SK-N-SH (cell line): ENCODE data around the gene BBX. TPM values are rescaled to one million over a fixed set of nuclear protein-coding genes. Genes with fewer than 3 reads are reported as not detected.

Source experiments
- CTCF ChIA-PET: fragments of 300-600, 350-600 bp; formaldehyde crosslinking; extraction: SDS; loops from one replicate; lab custom pipeline; 2021; lab: Yijun Ruan, JAX
- POLR2A ChIA-PET: fragments of 350-600 bp; sonication (Branson Sonifier 250); formaldehyde crosslinking; extraction: SDS; loops from one replicate; lab custom pipeline; 2020; ENCODE audit warnings: antibody characterized with exemption, inconsistent platforms; lab: Yijun Ruan, JAX
- DNase-seq: peaks from one replicate; pipeline ENCODE4 v3.0.0; 2012
- H2AFZ ChIP-seq: fragments of 200-600 bp; sonication (generic); 2 replicates; pipeline ENCODE4 v1.8.1; 2016; ENCODE audit warnings: antibody characterized with exemption, mild to moderate bottlenecking, low read depth
- H3F3A ChIP-seq: fragments of 200-600 bp; sonication (generic); replicated peaks from 2 replicates; pipeline ENCODE3; 2016; ENCODE audit warnings: antibody characterized with exemption, mild to moderate bottlenecking; ENCODE audit not compliant: insufficient read depth
- H3K27ac ChIP-seq, 2 experiments: fragments of 200-500 bp in 1 of 2; fragments of 200-600 bp in 1 of 2; sonication (Bioruptor generic) in 1 of 2; sonication (generic), shearing (Covaris generic) in 1 of 2; 2 replicates each; pipeline versions ENCODE4 v1.5.1 to v1.6.1; 2014 to 2016; ENCODE audit warnings: low read depth in 2 of 2, inconsistent platforms in 1 of 2, low read length in 1 of 2, mild to moderate bottlenecking in 1 of 2, mixed read lengths in 1 of 2
- H3K27me3 ChIP-seq: fragments of 200-600 bp; sonication (generic), shearing (Covaris generic); 2 replicates; pipeline ENCODE4 v1.6.1; 2016; ENCODE audit warnings: mixed run types; ENCODE audit not compliant: insufficient read depth
- H3K36me3 ChIP-seq, 2 experiments: fragments of 200-500 bp in 1 of 2; fragments of 200-600 bp in 1 of 2; sonication (Bioruptor generic) in 1 of 2; sonication (generic) in 1 of 2; replicated peaks in 1 of 2; 2 replicates each; pipeline versions ENCODE3 to v1.5.1; 2014 to 2016; ENCODE audit warnings: low read length in 1 of 2, mild to moderate bottlenecking in 1 of 2; ENCODE audit not compliant: insufficient read depth in 2 of 2, control insufficient read depth in 1 of 2
- H3K4me1 ChIP-seq, 2 experiments: fragments of 200-500 bp in 1 of 2; fragments of 200-600 bp in 1 of 2; sonication (Bioruptor generic) in 1 of 2; sonication (generic), shearing (Covaris generic) in 1 of 2; 2 replicates each; pipeline versions ENCODE4 v1.5.1 to v1.6.1; 2014 to 2016; ENCODE audit warnings: low read depth in 1 of 2, low read length in 1 of 2, mixed run types in 1 of 2; ENCODE audit not compliant: insufficient read depth in 2 of 2, control insufficient read depth in 1 of 2
- H3K4me2 ChIP-seq: fragments of 200-600 bp; sonication (generic), shearing (Covaris generic); 2 replicates; pipeline ENCODE4 v1.6.1; 2017; ENCODE audit warnings: mixed run types
- H3K4me3 ChIP-seq, 2 experiments: fragments of 200-500 bp in 1 of 2; fragments of 200-600 bp in 1 of 2; sonication (Bioruptor generic) in 1 of 2; sonication (generic), shearing (Covaris generic) in 1 of 2; 2 replicates each; pipeline versions ENCODE4 v1.5.1 to v1.8.1; 2014 to 2016; ENCODE audit warnings: low read depth in 2 of 2, inconsistent platforms in 1 of 2, low read length in 1 of 2, mild to moderate bottlenecking in 1 of 2, mixed read lengths in 1 of 2, moderate library complexity in 1 of 2
- H3K79me2 ChIP-seq: fragments of 200-600 bp; sonication (generic); 2 replicates; pipeline ENCODE4 v1.8.1; 2017; ENCODE audit warnings: mild to moderate bottlenecking; ENCODE audit not compliant: insufficient read depth
- H3K9ac ChIP-seq: fragments of 200-600 bp; sonication (generic); 2 replicates; pipeline ENCODE4 v1.6.1; 2017; ENCODE audit warnings: mixed run types
- H3K9me2 ChIP-seq: fragments of 200-600 bp; sonication (generic); 2 replicates; pipeline ENCODE4 v1.6.1; 2017; ENCODE audit warnings: mixed run types
- H3K9me3 ChIP-seq: fragments of 200-600 bp; sonication (generic); 2 replicates; pipeline ENCODE4 v1.6.1; 2017; ENCODE audit warnings: mixed run types, mild to moderate bottlenecking, moderate library complexity
- H4K20me1 ChIP-seq: fragments of 200-600 bp; sonication (generic); 2 replicates; pipeline ENCODE4 v1.6.1; 2017; ENCODE audit warnings: mild to moderate bottlenecking, mixed run types; ENCODE audit not compliant: insufficient read depth
- CHD2 ChIP-seq: fragments of 150-350 bp; IDR thresholded peaks from 2 replicates; pipeline ENCODE4 v1.6.1; 2018; ENCODE audit warnings: low read length; ENCODE audit not compliant: partially characterized antibody
- CTCF ChIP-seq: fragments of 200-600 bp; sonication (generic); IDR thresholded peaks from 2 replicates; pipeline ENCODE4 v1.6.1; 2017; ENCODE audit warnings: antibody characterized with exemption, mild to moderate bottlenecking, moderate library complexity
- EZH2phosphoT487 ChIP-seq: fragments of 200-600 bp; sonication (generic); IDR thresholded peaks from 2 replicates; pipeline ENCODE4 v1.6.1; 2017; ENCODE audit warnings: low read depth, mixed run types, mild to moderate bottlenecking, antibody characterized with exemption, moderate library complexity, borderline replicate concordance
- FOXJ3 ChIP-seq: sonication (generic); formaldehyde crosslinking; IDR thresholded peaks from 2 replicates; pipeline ENCODE4 v1.5.1; 2020; ENCODE audit warnings: mild to moderate bottlenecking, missing genetic modification reagents
- FOXM1 ChIP-seq: IDR thresholded peaks from 2 replicates; pipeline ENCODE4 v1.4.0; 2012; ENCODE audit warnings: low read depth, mild to moderate bottlenecking
- IRF3 ChIP-seq: fragments of 150-350 bp; IDR thresholded peaks from 2 replicates; pipeline ENCODE4 v1.6.1; 2016; ENCODE audit warnings: mild to moderate bottlenecking, low read depth, low read length
- JUND ChIP-seq: IDR thresholded peaks from 2 replicates; pipeline ENCODE4 v1.4.0; 2012
- MAX ChIP-seq: IDR thresholded peaks from 2 replicates; pipeline ENCODE4 v1.4.0; 2012; ENCODE audit warnings: low read depth
- NRF1 ChIP-seq: IDR thresholded peaks from 2 replicates; pipeline ENCODE4 v1.6.1; 2012; ENCODE audit warnings: low read depth, mild to moderate bottlenecking, low read length
- PBX3 ChIP-seq: IDR thresholded peaks from 2 replicates; pipeline ENCODE4; 2012
- RAD21 ChIP-seq: IDR thresholded peaks from 2 replicates; pipeline ENCODE4 v1.6.1; 2012; ENCODE audit warnings: mild to moderate bottlenecking, low read length
- REST ChIP-seq: IDR thresholded peaks from 2 replicates; pipeline ENCODE4 v1.6.1; 2012; ENCODE audit warnings: mild to moderate bottlenecking, low read depth, low read length, moderate library complexity
- SMC3 ChIP-seq: IDR thresholded peaks from 2 replicates; pipeline ENCODE4 v1.6.1; 2012; ENCODE audit warnings: low read depth, low read length, improper control_type of control experiment
- TCF12 ChIP-seq: IDR thresholded peaks from 2 replicates; pipeline ENCODE4 v1.4.0; 2012
- USF1 ChIP-seq: IDR thresholded peaks from 2 replicates; pipeline ENCODE4 v1.4.0; 2012; ENCODE audit warnings: low read depth, borderline replicate concordance
- ZBTB33 ChIP-seq: IDR thresholded peaks from 2 replicates; pipeline ENCODE4 v1.4.0; 2012; ENCODE audit warnings: low read depth, borderline replicate concordance
- WGBS: methylation state at CpG from one replicate; pipeline ENCODE4 v1.1.6; 2017; ENCODE audit warnings: low lambda C conversion rate; 5-methylcytosine and 5-hydroxymethylcytosine counted together
- polyA plus RNA-seq, 3 experiments: library from polyadenylated mRNA; depleted of rRNA; stranded (reverse); fragments of >200 nt; gene quantifications; 2 replicates each; pipeline ENCODE4 v1.2.3, GENCODE V29; 2012

Gene BBX
- polyA plus RNA-seq, 1 of the 3 experiments (the other 2 are of a cell fraction) = 14.2 TPM

- H3K9me3 ChIP-seq = no peaks in the 10 kb centered on the region
- no peaks in the 10 kb centered on the region for H3K79me2 ChIP-seq
- ChIA-PET POLR2A (no interaction called here), CTCF (no interaction called here)
- TF ChIP-seq FOXM1 = no peak
- WGBS = 40% methylated on average over 2 of the region's 2 CpGs
- no peaks in the 10 kb centered on the region for H3K36me3 ChIP-seq
- no peaks in the 10 kb centered on the region for H3K4me1 ChIP-seq
- H2AFZ ChIP-seq = no peak overlapping the region
- no peaks in the 10 kb centered on the region for H3K9me2 ChIP-seq
- H3K9ac ChIP-seq = no peak overlapping the region
- H4K20me1 ChIP-seq = no peaks in the 10 kb centered on the region
- no peak for DNase-seq
- H3F3A ChIP-seq = no peaks in the 10 kb centered on the region
- H3K4me3 ChIP-seq = no peak overlapping the region
- H3K27ac ChIP-seq = no peak overlapping the region
- no peaks in the 10 kb centered on the region for H3K27me3 ChIP-seq
- no peak overlapping the region for H3K4me2 ChIP-seq
These were observed 16.3 kb upstream of the BBX start for GRCh38 chr3:107506458-107506857.

GRCh38 chr3:107508331-107508730, 14.4 kb upstream of the BBX start:
- CTCF ChIA-PET = interaction anchor here (2.9 kb wide), 1 partner anchor 237 kb away, joined by 8 read pairs; no protein-coding TSS in a partner anchor
- TF ChIP-seq CTCF = no peak
- no peak for TF ChIP-seq SMC3
- TF ChIP-seq EZH2phosphoT487 = no peak
- no peak for TF ChIP-seq JUND
- no peak for TF ChIP-seq IRF3
- TF ChIP-seq FOXJ3 (CRISPR knock-in tag) = no peak
- no peak for TF ChIP-seq TCF12
- TF ChIP-seq PBX3 = no peak
- TF ChIP-seq CHD2 = no peak
- TF ChIP-seq RAD21 = no peak
- no peak for TF ChIP-seq NRF1
- TF ChIP-seq MAX = no peak
- TF ChIP-seq ZBTB33 = no peak
- no peak for TF ChIP-seq REST
- TF ChIP-seq USF1 = no peak

More at GRCh38 chr3:107508331-107508730, 14.4 kb upstream of the BBX start:
- Histone ChIP-seq H3K9ac (no peak overlapping the region), H3K9me2 (no peaks in the 10 kb centered on the region), H3K4me3 (no peak overlapping the region), H4K20me1 (no peaks in the 10 kb centered on the region), H3K9me3 (no peaks in the 10 kb centered on the region), H3F3A (no peaks in the 10 kb centered on the region), H3K36me3 (no peaks in the 10 kb centered on the region), H3K4me2 (no peak overlapping the region), H3K27me3 (no peaks in the 10 kb centered on the region), H3K79me2 (no peaks in the 10 kb centered on the region), H3K27ac (no peak overlapping the region), H3K4me1 (no peaks in the 10 kb centered on the region), H2AFZ (no peak overlapping the region)
- 83% methylated on average over 2 of the region's 2 CpGs for WGBS
- POLR2A ChIA-PET = no interaction called here
- no peak for DNase-seq
